Activated naive CD8-positive, alpha-beta T cell treated with anti-CD3 and anti-CD28 coated beads, Interleukin-2, amount 10 ng/mL, durations not matched to agents 7 days and 5 days (primary cell): Measurements from ENCODE around the gene RALGAPA2. TPM values are rescaled to one million over a fixed set of nuclear protein-coding genes. Genes with fewer than 3 reads are reported as not detected.
"Not testable (repeated sequence)": the region's sequence is repeated elsewhere in the genome, so short reads cannot be mapped to it uniquely, and the experiment has no call there.

ENCODE experiments used
- ATAC-seq: fragments of 150-1000 bp; cut with Tn5 transposase; one replicate; pipeline ENCODE4 v1.10.0; 2021; ENCODE audit warnings: low read depth, moderate library complexity
- POLR2A ChIA-PET: fragments of 350-600 bp; sonication (Branson Sonifier 250); formaldehyde crosslinking; loops from one replicate; lab custom pipeline; 2021; ENCODE audit warnings: antibody characterized with exemption; lab: Charles Lee
- DNase-seq: peaks from one replicate; pipeline ENCODE4 v3.0.0; 2021
- H3K27ac Mint-ChIP-seq: one replicate; pipeline ENCODE4 v1.8.0; 2022; ENCODE audit warnings: mild to moderate bottlenecking, mixed read lengths
- H3K27me3 Mint-ChIP-seq: one replicate; pipeline ENCODE4 v1.8.0; 2022; ENCODE audit warnings: mild to moderate bottlenecking, moderate library complexity, mixed read lengths
- H3K36me3 Mint-ChIP-seq: one replicate; pipeline ENCODE4 v1.8.0; 2021; ENCODE audit warnings: mild to moderate bottlenecking, mixed read lengths
- H3K4me1 Mint-ChIP-seq: one replicate; pipeline ENCODE4 v1.8.0; 2021; ENCODE audit warnings: mixed read lengths
- H3K4me3 Mint-ChIP-seq: one replicate; pipeline ENCODE4 v1.8.0; 2022; ENCODE audit warnings: mild to moderate bottlenecking, moderate library complexity, mixed read lengths
- H3K9me3 Mint-ChIP-seq: one replicate; pipeline ENCODE4 v1.8.0; 2021; ENCODE audit warnings: mixed read lengths
- total RNA-seq, 2 experiments: library from RNA; stranded (reverse); gene quantifications; one replicate each; pipeline ENCODE4 v1.2.3, GENCODE V29; 2021

The RALGAPA2 gene
- total RNA-seq, 2 experiments from 2014 or later = 25.1 to 28.6 TPM

DNA sequence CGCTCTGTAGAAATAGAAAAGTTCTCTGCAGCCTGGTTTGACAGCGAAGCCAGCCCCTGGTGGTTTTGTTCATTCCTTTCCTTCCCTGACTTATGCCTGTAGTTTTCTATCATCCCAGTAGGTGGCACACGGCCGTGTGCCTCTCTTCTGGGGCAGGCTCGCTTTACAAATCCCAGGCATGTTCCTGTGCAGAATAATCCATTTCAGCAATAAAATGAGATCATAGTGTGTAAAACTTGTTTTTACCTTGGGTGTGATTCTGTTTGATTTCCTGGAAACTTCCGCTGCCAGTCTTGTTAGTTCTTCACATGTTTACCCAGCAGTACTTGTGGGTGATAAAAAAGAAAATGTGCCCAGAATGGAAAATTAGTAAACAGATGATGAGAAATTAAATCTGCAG, 352.0 kb downstream of the RALGAPA2 start:
- peaks cover 48% of the 10 kb centered on the region for H3K27me3 Mint-ChIP-seq
- H3K4me3 Mint-ChIP-seq = no peak overlapping the region
- H3K36me3 Mint-ChIP-seq = no peaks in the 10 kb centered on the region
- H3K27ac Mint-ChIP-seq = no peak overlapping the region
- H3K4me1 Mint-ChIP-seq = peaks cover 7% of the 10 kb centered on the region
- POLR2A ChIA-PET = no interaction called here
- no peaks in the 10 kb centered on the region for H3K9me3 Mint-ChIP-seq
- DNase-seq (no peak), ATAC-seq (no peak)

DNA sequence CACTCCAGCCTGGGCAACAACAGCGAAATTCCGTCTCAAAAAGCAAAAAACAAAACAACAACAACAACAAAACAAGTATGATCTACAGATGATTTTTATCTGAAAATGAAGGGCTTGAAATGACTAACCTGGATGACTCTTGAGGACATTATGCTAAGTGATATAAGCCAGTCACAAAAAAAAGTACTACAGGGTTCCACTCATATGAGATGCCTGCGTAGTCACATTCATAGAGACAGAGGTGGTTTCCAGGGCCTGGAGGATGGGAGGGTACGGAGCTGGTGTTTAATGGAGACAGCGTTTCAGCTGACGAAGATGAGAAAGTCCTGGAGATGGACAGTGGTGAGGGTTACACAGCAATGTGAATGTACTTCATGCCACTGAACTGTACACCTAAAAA, 352.8 kb downstream of the RALGAPA2 start:
- no peak for ATAC-seq
- Mint-ChIP-seq H3K4me3 (no peak overlapping the region), H3K4me1 (peaks cover 7% of the 10 kb centered on the region), H3K27me3 (peaks cover 39% of the 10 kb centered on the region), H3K27ac (no peak overlapping the region), H3K36me3 (no peaks in the 10 kb centered on the region), H3K9me3 (peaks cover 3% of the 10 kb centered on the region)
- POLR2A ChIA-PET = no interaction called here
- DNase-seq = no peak

DNA sequence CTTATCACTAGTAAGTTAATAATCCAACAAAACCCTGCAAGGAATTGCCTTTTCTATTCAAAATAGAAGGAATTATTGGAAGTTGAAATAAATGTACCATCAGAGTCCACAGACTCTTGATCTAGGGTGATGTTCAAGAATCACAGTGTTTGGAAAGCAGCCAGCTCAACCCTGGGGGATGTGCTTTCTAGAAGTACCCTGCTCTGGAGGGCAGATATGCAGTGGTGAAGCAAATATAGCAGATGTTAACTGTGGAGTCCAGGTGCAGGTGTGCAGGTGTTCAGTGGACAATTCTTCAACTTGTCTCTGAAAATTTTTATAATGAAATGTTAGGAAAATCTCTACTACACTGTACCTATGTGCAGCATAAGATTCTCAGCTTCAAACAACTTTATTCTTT, 353.6 kb downstream of the RALGAPA2 start:
- Mint-ChIP-seq H3K36me3 (no peaks in the 10 kb centered on the region), H3K27me3 (peaks cover 35% of the 10 kb centered on the region), H3K4me3 (no peak overlapping the region), H3K4me1 (peaks cover 7% of the 10 kb centered on the region), H3K9me3 (peaks cover 6% of the 10 kb centered on the region), H3K27ac (no peak overlapping the region)
- no peak for ATAC-seq
- POLR2A ChIA-PET = no interaction called here
- DNase-seq = no peak

DNA sequence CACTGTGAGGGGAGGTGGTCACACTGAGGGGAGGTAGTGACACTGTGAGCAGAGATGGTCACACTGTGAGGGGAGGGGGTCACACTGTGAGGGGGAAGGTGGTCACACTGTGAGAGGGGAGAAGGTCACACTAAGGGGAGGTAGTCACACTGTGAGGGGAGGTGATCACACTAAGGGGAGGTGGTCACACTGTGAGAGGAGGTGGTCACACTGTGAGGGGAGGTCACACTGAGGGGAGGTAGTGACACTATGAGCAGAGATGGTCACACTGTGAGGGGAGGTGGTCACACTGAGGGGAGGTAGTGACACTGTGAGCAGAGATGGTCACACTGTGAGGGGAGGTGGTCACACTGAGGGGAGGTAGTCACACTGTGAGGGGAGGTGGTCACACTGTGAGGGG, 356.9 kb downstream of the RALGAPA2 start:
- H3K4me1 Mint-ChIP-seq, ATAC-seq, POLR2A ChIA-PET, DNase-seq, H3K27me3 Mint-ChIP-seq, H3K4me3 Mint-ChIP-seq, H3K9me3 Mint-ChIP-seq, H3K36me3 Mint-ChIP-seq, H3K27ac Mint-ChIP-seq: not testable (repeated sequence)

DNA sequence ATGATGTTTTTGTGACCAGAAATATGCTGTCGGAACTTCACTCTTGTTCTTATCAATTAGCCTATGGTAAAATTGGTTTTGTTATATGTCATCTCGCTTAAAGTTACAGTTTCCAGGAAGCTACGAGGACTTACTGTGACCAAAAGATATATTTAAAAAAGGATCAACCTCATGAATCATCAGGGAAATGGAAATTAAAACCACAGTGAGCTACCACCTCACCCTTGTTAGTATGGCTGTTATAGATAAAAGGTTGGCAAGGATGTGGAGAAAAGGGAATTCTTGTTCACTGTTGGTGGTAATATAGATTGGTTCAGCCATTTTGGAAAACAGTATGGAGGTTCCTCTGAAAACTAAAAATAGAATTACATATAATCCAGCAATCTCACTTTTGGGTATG, 358.9 kb downstream of the RALGAPA2 start:
- POLR2A ChIA-PET = no interaction called here
- no peak for DNase-seq
- H3K36me3 Mint-ChIP-seq = no peaks in the 10 kb centered on the region
- H3K27me3 Mint-ChIP-seq = peaks cover 12% of the 10 kb centered on the region
- no peaks in the 10 kb centered on the region for H3K4me1 Mint-ChIP-seq
- H3K9me3 Mint-ChIP-seq = peaks cover 7% of the 10 kb centered on the region
- H3K27ac Mint-ChIP-seq = no peak overlapping the region
- no peak overlapping the region for H3K4me3 Mint-ChIP-seq
- ATAC-seq = no peak

DNA sequence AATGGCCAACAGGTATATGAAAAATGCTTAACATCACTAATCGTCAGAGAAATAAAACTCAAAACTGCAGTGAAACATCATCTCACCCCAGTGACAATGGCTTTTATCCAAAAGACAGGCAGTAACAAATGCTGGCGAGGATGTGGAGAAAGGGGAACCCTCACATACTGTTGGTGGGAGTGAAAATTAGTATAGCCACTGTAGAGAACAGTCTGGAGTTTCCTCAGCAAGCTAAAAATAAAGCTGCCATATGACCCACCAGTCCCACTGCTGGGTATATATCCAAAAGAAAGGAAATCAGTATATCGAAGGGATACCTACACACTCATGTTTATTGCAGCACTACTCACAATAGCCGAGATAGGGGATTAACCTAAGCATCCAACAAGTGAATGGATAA, 368.0 kb downstream of the RALGAPA2 start:
- Mint-ChIP-seq H3K4me1 (no peaks in the 10 kb centered on the region), H3K9me3 (no peaks in the 10 kb centered on the region), H3K36me3 (no peaks in the 10 kb centered on the region), H3K4me3 (no peak overlapping the region), H3K27ac (no peak overlapping the region), H3K27me3 (peaks cover 8% of the 10 kb centered on the region)
- POLR2A ChIA-PET = no interaction called here
- ATAC-seq = no peak
- DNase-seq = no peak

DNA sequence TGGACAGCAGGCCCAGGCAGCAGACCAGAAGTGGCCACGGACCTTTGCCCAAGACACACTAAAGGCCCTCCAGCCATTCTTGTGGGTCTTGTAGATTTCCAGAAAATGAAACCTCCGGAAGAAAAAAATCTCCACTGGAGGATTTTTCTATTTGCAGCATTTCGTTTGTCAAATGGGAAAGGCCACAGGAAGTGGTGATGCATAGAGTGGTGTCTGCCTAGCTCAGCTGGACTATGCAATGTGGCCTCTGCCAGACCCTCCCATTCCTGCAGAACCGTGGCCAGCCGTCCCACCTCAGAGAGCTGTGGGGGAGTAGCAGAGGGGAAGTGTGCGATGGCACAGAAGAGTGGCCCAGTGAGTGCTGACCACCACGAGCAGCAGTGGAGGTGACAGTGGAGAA, 368.5 kb downstream of the RALGAPA2 start:
- Mint-ChIP-seq H3K4me3 (no peak overlapping the region), H3K36me3 (no peaks in the 10 kb centered on the region), H3K4me1 (no peaks in the 10 kb centered on the region), H3K27ac (no peak overlapping the region), H3K27me3 (peaks cover 5% of the 10 kb centered on the region), H3K9me3 (no peaks in the 10 kb centered on the region)
- no peak for DNase-seq
- ATAC-seq = no peak
- POLR2A ChIA-PET = no interaction called here
